ENCODE measurements around the gene RCAN1.

RCAN1 gene

GRCh38 chr21:34614628-34615486 lies at the start of gene RCAN1:
RCAN1 (minus strand) TSS chr21:34615113; CDS start chr21:34615011, 102 bp downstream.
- H3K4me3 Mint-ChIP-seq: peak within 1 kb of the TSS; percentile 77
- ATAC-seq (peak; percentile 97), DNase-seq (ENCODE audit: low spot score in 2 of 2) (peak; percentile 67 to 91)
- no peaks in the 10 kb centered on the region for H3K9me3 Mint-ChIP-seq
- no peaks in the 10 kb centered on the region for H3K36me3 Mint-ChIP-seq
- H3K4me1 Mint-ChIP-seq: peaks cover 19% of the 10 kb centered on the region
- peak within 1 kb of the TSS; percentile 92 for H3K27ac Mint-ChIP-seq

GRCh38 chr21:34661848-34662247 lies 46.9 kb upstream of the RCAN1 start:
- H3K27ac Mint-ChIP-seq: no peak overlapping the region
- ATAC-seq: no peak
- no peak for DNase-seq (ENCODE audit: low spot score in 2 of 2)

GRCh38 chr21:34653522-34653921 lies 38.6 kb upstream of the RCAN1 start:
- ATAC-seq (no peak), DNase-seq (ENCODE audit: low spot score in 2 of 2) (no peak)
- Mint-ChIP-seq H3K4me3 (no peak overlapping the region), H3K27ac (no peak overlapping the region), H3K4me1 (peaks cover 7% of the 10 kb centered on the region), H3K9me3 (no peaks in the 10 kb centered on the region), H3K36me3 (no peaks in the 10 kb centered on the region)

More at GRCh38 chr21:34661848-34662247, 46.9 kb upstream of the RCAN1 start:
- H3K9me3 Mint-ChIP-seq: peaks cover 17% of the 10 kb centered on the region
- no peaks in the 10 kb centered on the region for H3K4me1 Mint-ChIP-seq
- no peaks in the 10 kb centered on the region for H3K36me3 Mint-ChIP-seq
- H3K4me3 Mint-ChIP-seq: no peak overlapping the region

- Mint-ChIP-seq H3K27ac (no peak overlapping the region), H3K4me1 (peaks cover 7% of the 10 kb centered on the region), H3K9me3 (no peaks in the 10 kb centered on the region), H3K4me3 (no peak overlapping the region), H3K36me3 (no peaks in the 10 kb centered on the region)
- ATAC-seq (no peak), DNase-seq (ENCODE audit: low spot score in 2 of 2) (no peak)
Observed at GRCh38 chr21:34651642-34652041, 36.7 kb upstream of the RCAN1 start.

- ATAC-seq (no peak), DNase-seq (ENCODE audit: low spot score in 2 of 2) (no peak)
- H3K36me3 Mint-ChIP-seq: no peaks in the 10 kb centered on the region
- no peak overlapping the region for H3K27ac Mint-ChIP-seq
- H3K9me3 Mint-ChIP-seq: no peaks in the 10 kb centered on the region
- no peak overlapping the region for H3K4me3 Mint-ChIP-seq
- H3K4me1 Mint-ChIP-seq: peaks cover 7% of the 10 kb centered on the region
Observed at GRCh38 chr21:34650861-34651431, 36.0 kb upstream of the RCAN1 start.

GRCh38 chr21:34649400-34649799 lies 34.5 kb upstream of the RCAN1 start:
- H3K27ac Mint-ChIP-seq: no peak overlapping the region

GRCh38 chr21:34648739-34649297 lies 33.9 kb upstream of the RCAN1 start:
- ATAC-seq (no peak), DNase-seq (ENCODE audit: low spot score in 2 of 2) (no peak)
- no peaks in the 10 kb centered on the region for H3K36me3 Mint-ChIP-seq
- peaks cover 7% of the 10 kb centered on the region for H3K4me1 Mint-ChIP-seq
- no peaks in the 10 kb centered on the region for H3K9me3 Mint-ChIP-seq
- H3K27ac Mint-ChIP-seq: no peak overlapping the region
- H3K4me3 Mint-ChIP-seq: no peak overlapping the region

More at GRCh38 chr21:34649400-34649799, 34.5 kb upstream of the RCAN1 start:
- DNase-seq (ENCODE audit: low spot score in 2 of 2) (no peak), ATAC-seq (no peak)
- H3K9me3 Mint-ChIP-seq: no peaks in the 10 kb centered on the region
- H3K4me3 Mint-ChIP-seq: no peak overlapping the region
- peaks cover 7% of the 10 kb centered on the region for H3K4me1 Mint-ChIP-seq
- no peaks in the 10 kb centered on the region for H3K36me3 Mint-ChIP-seq

- ATAC-seq (no peak), DNase-seq (ENCODE audit: low spot score in 2 of 2) (no peak)
- Mint-ChIP-seq H3K36me3 (no peaks in the 10 kb centered on the region), H3K4me1 (peaks cover 7% of the 10 kb centered on the region), H3K27ac (no peak overlapping the region), H3K4me3 (no peak overlapping the region), H3K9me3 (no peaks in the 10 kb centered on the region)
Observed at GRCh38 chr21:34647555-34647954, 32.6 kb upstream of the RCAN1 start.

- no peaks in the 10 kb centered on the region for H3K36me3 Mint-ChIP-seq
- DNase-seq (ENCODE audit: low spot score in 2 of 2): no peak
- H3K4me1 Mint-ChIP-seq: peaks cover 20% of the 10 kb centered on the region
- no peak overlapping the region for H3K4me3 Mint-ChIP-seq
- no peak for ATAC-seq
- no peak overlapping the region for H3K27ac Mint-ChIP-seq
- no peaks in the 10 kb centered on the region for H3K9me3 Mint-ChIP-seq
Observed at GRCh38 chr21:34644825-34645224, 29.9 kb upstream of the RCAN1 start.

GRCh38 chr21:34642211-34643075 lies 27.5 kb upstream of the RCAN1 start:
- ATAC-seq: peak; percentile 29
- Mint-ChIP-seq H3K36me3 (no peaks in the 10 kb centered on the region), H3K9me3 (no peaks in the 10 kb centered on the region), H3K4me3 (no peak overlapping the region), H3K27ac (no peak overlapping the region), H3K4me1 (peaks cover 15% of the 10 kb centered on the region)
- no peak for DNase-seq (ENCODE audit: low spot score in 2 of 2)

GRCh38 chr21:34640858-34641257 lies 25.9 kb upstream of the RCAN1 start:
- no peak for DNase-seq (ENCODE audit: low spot score in 2 of 2)
- Mint-ChIP-seq H3K4me3 (peak overlapping the region; percentile 49), H3K27ac (peak overlapping the region; percentile 51), H3K4me1 (peaks cover 15% of the 10 kb centered on the region), H3K9me3 (no peaks in the 10 kb centered on the region), H3K36me3 (no peaks in the 10 kb centered on the region)
- ATAC-seq: peak; percentile 33

GRCh38 chr21:34639882-34640788 lies 25.2 kb upstream of the RCAN1 start:
- no peaks in the 10 kb centered on the region for H3K9me3 Mint-ChIP-seq
- H3K4me1 Mint-ChIP-seq: peaks cover 15% of the 10 kb centered on the region
- H3K36me3 Mint-ChIP-seq: no peaks in the 10 kb centered on the region
- DNase-seq (ENCODE audit: low spot score in 2 of 2) (peak in 1 of 2 donors; percentile 67), ATAC-seq (peak; percentile 79)
- H3K27ac Mint-ChIP-seq: peak overlapping the region; percentile 51
- peak overlapping the region; percentile 49 for H3K4me3 Mint-ChIP-seq

GRCh38 chr21:34639250-34639649 lies 24.3 kb upstream of the RCAN1 start:
- no peak for DNase-seq (ENCODE audit: low spot score in 2 of 2)
- peaks cover 15% of the 10 kb centered on the region for H3K4me1 Mint-ChIP-seq
- H3K27ac Mint-ChIP-seq: no peak overlapping the region
- H3K9me3 Mint-ChIP-seq: no peaks in the 10 kb centered on the region
- ATAC-seq: no peak
- no peaks in the 10 kb centered on the region for H3K36me3 Mint-ChIP-seq
- H3K4me3 Mint-ChIP-seq: no peak overlapping the region

GRCh38 chr21:34636961-34637360 lies 22.0 kb upstream of the RCAN1 start:
- DNase-seq (ENCODE audit: low spot score in 2 of 2): no peak
- H3K4me1 Mint-ChIP-seq: peaks cover 15% of the 10 kb centered on the region
- no peak overlapping the region for H3K4me3 Mint-ChIP-seq
- H3K27ac Mint-ChIP-seq: no peak overlapping the region
- no peaks in the 10 kb centered on the region for H3K9me3 Mint-ChIP-seq
- no peak for ATAC-seq
- no peaks in the 10 kb centered on the region for H3K36me3 Mint-ChIP-seq
